HCT116 (cell line): ENCODE data around the gene LSAMP. TPM values are rescaled to one million over a fixed set of nuclear protein-coding genes. Genes with fewer than 3 reads are reported as not detected.

Source experiments
- ATAC-seq: fragments of 200-7000 bp; cut with Tn5 transposase; 2 replicates; pipeline ENCODE4 v1.9.1; 2020; ENCODE audit warnings: mild to moderate bottlenecking, moderate library complexity
- BruUV-seq: library from RNA; stranded (reverse); fragments of 400-500 nt; replicated peaks from 2 replicates; lab custom pipeline; 2021; lab: Mats Ljungman, UMichigan
- CTCF ChIA-PET: fragments of 300-600 bp; sonication (Branson Sonifier 250); formaldehyde crosslinking; loops from one replicate; lab custom pipeline; 2021; ENCODE audit warnings: antibody characterized with exemption; lab: Charles Lee
- POLR2A ChIA-PET: fragments of 300-600, 350-600 bp; sonication (Branson Sonifier 250); formaldehyde crosslinking; loops from one replicate; lab custom pipeline; 2021; ENCODE audit warnings: antibody characterized with exemption; lab: Charles Lee
- RAD21 ChIA-PET, 2 experiments: fragments of 300-600 bp; sonication (Branson Sonifier 250); formaldehyde crosslinking; loops; one replicate each; lab custom pipeline; 2023; ENCODE audit warnings: low total read pairs in 2 of 2; ENCODE audit not compliant: uncharacterized antibody in 2 of 2, unreplicated experiment in 2 of 2, low non-redundant PET in 1 of 2; lab: Charles Lee
- DNase-seq: peaks from one replicate; pipeline ENCODE4 v3.0.0-alpha.2; 2010; ENCODE audit warnings: low read depth, low spot score
- H2AFZ ChIP-seq: fragments of 200-600 bp; shearing (Covaris generic), sonication (generic); 2 replicates; pipeline ENCODE4 v1.6.1; 2017; ENCODE audit warnings: low read depth, mixed run types, mixed read lengths, antibody characterized with exemption, low read length; ENCODE audit not compliant: poor library complexity, severe bottlenecking
- H3K27ac ChIP-seq: 2 replicates; pipeline ENCODE4 v1.5.1; 2012; ENCODE audit warnings: low read depth, low read length
- H3K27me3 ChIP-seq: fragments of 200-600 bp; sonication (generic); 2 replicates; pipeline ENCODE4 v1.6.1; 2016; ENCODE audit warnings: mixed run types, low read length, mixed read lengths; ENCODE audit not compliant: insufficient read depth
- H3K36me3 ChIP-seq, 2 experiments: fragments of 200-500 bp in 1 of 2; fragments of 200-600 bp in 1 of 2; sonication (Bioruptor generic) in 1 of 2; sonication (generic) in 1 of 2; 2 replicates each; pipeline versions ENCODE4 v1.5.1 to v1.6.1; 2014 to 2016; ENCODE audit warnings: low read length in 2 of 2, inconsistent platforms in 1 of 2, mixed read lengths in 1 of 2, mixed run types in 1 of 2; ENCODE audit not compliant: insufficient read depth in 2 of 2, control insufficient read depth in 1 of 2
- H3K4me1 ChIP-seq, 2 experiments: fragments of 200-600 bp in 1 of 2; sonication (generic) in 1 of 2; 2 replicates each; pipeline versions ENCODE4 v1.5.1 to v1.6.1; 2012 to 2017; ENCODE audit warnings: low read length in 2 of 2, inconsistent platforms in 1 of 2, mild to moderate bottlenecking in 1 of 2, mixed read lengths in 1 of 2, mixed run types in 1 of 2, moderate library complexity in 1 of 2; ENCODE audit not compliant: insufficient read depth in 2 of 2, control insufficient read depth in 1 of 2
- H3K4me2 ChIP-seq: fragments of 200-600 bp; sonication (generic); 2 replicates; pipeline ENCODE4 v1.6.1; 2017; ENCODE audit warnings: mixed run types, low read length, mixed read lengths
- H3K4me3 ChIP-seq, 2 experiments: fragments of 200-600 bp in 1 of 2; sonication (generic) in 1 of 2; replicated peaks in 1 of 2; 2 replicates each; pipeline ENCODE4 v1.5.1; 2011 to 2016; ENCODE audit warnings: low read length in 2 of 2, control low read depth in 1 of 2, low read depth in 1 of 2, mild to moderate bottlenecking in 1 of 2, mixed read lengths in 1 of 2, mixed run types in 1 of 2
- H3K79me2 ChIP-seq: fragments of 200-600 bp; sonication (generic); 2 replicates; pipeline ENCODE4 v1.6.1; 2017; ENCODE audit warnings: mild to moderate bottlenecking, mixed run types, low read length, moderate library complexity, mixed read lengths; ENCODE audit not compliant: insufficient read depth
- H3K9ac ChIP-seq: fragments of 200-600 bp; sonication (generic); 2 replicates; pipeline ENCODE4 v1.6.1; 2016; ENCODE audit warnings: low read length, mixed read lengths
- H3K9me2 ChIP-seq: fragments of 200-600 bp; sonication (generic), shearing (Covaris generic); 2 replicates; pipeline ENCODE4 v1.6.1; 2017; ENCODE audit warnings: mixed run types, mild to moderate bottlenecking, moderate library complexity; ENCODE audit not compliant: insufficient read depth
- H3K9me3 ChIP-seq, 2 experiments: fragments of 200-500 bp in 1 of 2; fragments of 200-600 bp in 1 of 2; sonication (Bioruptor generic) in 1 of 2; sonication (generic) in 1 of 2; 2 replicates each; pipeline ENCODE4 v1.6.1; 2014 to 2017; ENCODE audit warnings: low read length in 2 of 2, mixed read lengths in 2 of 2, inconsistent platforms in 1 of 2, low read depth in 1 of 2, mild to moderate bottlenecking in 1 of 2, mixed run types in 1 of 2, moderate library complexity in 1 of 2; ENCODE audit not compliant: control insufficient read depth in 1 of 2, insufficient read depth in 1 of 2
- H4K20me1 ChIP-seq: fragments of 200-600 bp; sonication (generic), shearing (Covaris generic); 2 replicates; pipeline ENCODE4 v1.6.1; 2017; ENCODE audit warnings: mixed run types, mild to moderate bottlenecking, moderate library complexity; ENCODE audit not compliant: insufficient read depth
- CBX3 ChIP-seq: IDR thresholded peaks from 2 replicates; pipeline ENCODE4 v1.6.1; 2012; ENCODE audit warnings: low read depth
- EGR1 ChIP-seq: IDR thresholded peaks from 2 replicates; pipeline ENCODE4 v1.6.1; 2012; ENCODE audit warnings: low read depth
- ELF1 ChIP-seq: IDR thresholded peaks from 2 replicates; pipeline ENCODE4 v1.6.1; 2012; ENCODE audit warnings: low read depth, borderline replicate concordance
- FOSL1 ChIP-seq: IDR thresholded peaks from 2 replicates; pipeline ENCODE4 v1.6.1; 2012; ENCODE audit warnings: low read depth
- JUND ChIP-seq: IDR thresholded peaks from 2 replicates; pipeline ENCODE4 v1.6.1; 2012
- POLR2A ChIP-seq: IDR thresholded peaks from 2 replicates; pipeline ENCODE4 v1.7.0; 2011; ENCODE audit warnings: borderline replicate concordance; ENCODE audit not compliant: insufficient read depth, insufficient read length; ENCODE audit errors: extremely low read depth
- POLR2AphosphoS5 ChIP-seq: IDR thresholded peaks from 2 replicates; pipeline ENCODE4 v1.6.1; 2011; ENCODE audit warnings: mild to moderate bottlenecking, low read depth, low read length, moderate library complexity
- RAD21 ChIP-seq: IDR thresholded peaks from 2 replicates; pipeline ENCODE4 v1.6.1; 2012; ENCODE audit warnings: low read depth, mild to moderate bottlenecking
- SIN3A ChIP-seq: IDR thresholded peaks from 2 replicates; pipeline ENCODE4 v1.6.1; 2012; ENCODE audit warnings: low read depth
- SP1 ChIP-seq: IDR thresholded peaks from 2 replicates; pipeline ENCODE4 v1.6.1; 2012; ENCODE audit warnings: low read depth
- SRF ChIP-seq: IDR thresholded peaks from 2 replicates; pipeline ENCODE4 v1.6.1; 2012; ENCODE audit warnings: low read depth
- TCF7L2 ChIP-seq: IDR thresholded peaks from 2 replicates; pipeline ENCODE4 v1.7.0; 2011; ENCODE audit warnings: borderline replicate concordance, inconsistent platforms; ENCODE audit not compliant: insufficient read depth, insufficient read length; ENCODE audit errors: extremely low read depth
- intact Hi-C: fragments of 100-400 bp; cut with micrococcal nuclease; formaldehyde crosslinking; loops from 2 replicates; pipeline ENCODE4 v1.10.0; 2022
- total RNA-seq: library from RNA; stranded (reverse); gene quantifications from one replicate; pipeline ENCODE4 v1.2.1, GENCODE V29; 2021; ENCODE audit not compliant: unreplicated experiment
- TF ChIP-seq, protein P1 (sequence below), 3 experiments: fragments of 200-600 bp in 1 of 3; sonication (generic) in 1 of 3; IDR thresholded peaks in 2 of 3; conservative IDR thresholded peaks in 1 of 3; 2 replicates each; pipeline ENCODE4 v1.5.1; 2012 to 2017; ENCODE audit warnings: low read depth in 2 of 3, low read length in 2 of 3, antibody characterized with exemption in 1 of 3, borderline replicate concordance in 1 of 3, control low read depth in 1 of 3, mild to moderate bottlenecking in 1 of 3, mixed read lengths in 1 of 3, mixed run types in 1 of 3, moderate library complexity in 1 of 3; ENCODE audit not compliant: insufficient read depth in 1 of 3

The LSAMP gene
- total RNA-seq, 1 experiment from 2014 or later: 0.25 TPM

- Histone ChIP-seq H3K9me3 (no peaks in the 10 kb centered on the region), H3K9me2 (no peaks in the 10 kb centered on the region), H3K27ac (no peak overlapping the region), H3K79me2 (no peaks in the 10 kb centered on the region), H4K20me1 (no peaks in the 10 kb centered on the region), H3K4me1 (no peaks in the 10 kb centered on the region), H3K4me3 (no peak overlapping the region), H3K4me2 (no peak overlapping the region), H2AFZ (no peak overlapping the region), H3K9ac (no peak overlapping the region), H3K27me3 (peaks cover 42% of the 10 kb centered on the region), H3K36me3 (no peaks in the 10 kb centered on the region)
- no peak for DNase-seq
- POLR2A ChIA-PET: no interaction called here
- intact Hi-C loops: no loop called here
- RAD21 ChIA-PET: no interaction called here
- no TSS peak for BruUV-seq
- no peak for TF ChIP-seq EGR1
- no peak for TF ChIP-seq JUND
- no peak for TF ChIP-seq SRF
- TF ChIP-seq CBX3: no peak
- TF ChIP-seq ELF1: no peak
- no peak for TF ChIP-seq RAD21
- no peak for TF ChIP-seq SP1
- no peak for TF ChIP-seq SIN3A
- TF ChIP-seq FOSL1: no peak
- ATAC-seq: no peak
- CTCF ChIA-PET: interaction anchor here (1.7 kb wide), 1 partner anchor 8 kb away, joined by 5 read pairs; no protein-coding TSS in a partner anchor
Measured at GRCh38 chr3:115930922-115931321, 514.4 kb downstream of the LSAMP start.

- TF ChIP-seq ELF1 (no peak), TCF7L2 (no peak), POLR2A (no peak), RAD21 (no peak), POLR2AphosphoS5 (no peak)
- TF ChIP-seq, protein P1, sequence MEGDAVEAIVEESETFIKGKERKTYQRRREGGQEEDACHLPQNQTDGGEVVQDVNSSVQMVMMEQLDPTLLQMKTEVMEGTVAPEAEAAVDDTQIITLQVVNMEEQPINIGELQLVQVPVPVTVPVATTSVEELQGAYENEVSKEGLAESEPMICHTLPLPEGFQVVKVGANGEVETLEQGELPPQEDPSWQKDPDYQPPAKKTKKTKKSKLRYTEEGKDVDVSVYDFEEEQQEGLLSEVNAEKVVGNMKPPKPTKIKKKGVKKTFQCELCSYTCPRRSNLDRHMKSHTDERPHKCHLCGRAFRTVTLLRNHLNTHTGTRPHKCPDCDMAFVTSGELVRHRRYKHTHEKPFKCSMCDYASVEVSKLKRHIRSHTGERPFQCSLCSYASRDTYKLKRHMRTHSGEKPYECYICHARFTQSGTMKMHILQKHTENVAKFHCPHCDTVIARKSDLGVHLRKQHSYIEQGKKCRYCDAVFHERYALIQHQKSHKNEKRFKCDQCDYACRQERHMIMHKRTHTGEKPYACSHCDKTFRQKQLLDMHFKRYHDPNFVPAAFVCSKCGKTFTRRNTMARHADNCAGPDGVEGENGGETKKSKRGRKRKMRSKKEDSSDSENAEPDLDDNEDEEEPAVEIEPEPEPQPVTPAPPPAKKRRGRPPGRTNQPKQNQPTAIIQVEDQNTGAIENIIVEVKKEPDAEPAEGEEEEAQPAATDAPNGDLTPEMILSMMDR (IDR thresholded peaks at IDR 0.05 in 2 of 3, conservative IDR thresholded peaks at IDR 0.05 in 1 of 3; ENCODE audit: borderline replicate concordance in 1 of 3, insufficient read depth in 1 of 3, low read depth in 2 of 3, low read length in 2 of 3): no peak
- no peaks in the 10 kb centered on the region for H3K36me3 ChIP-seq
- no peaks in the 10 kb centered on the region for H3K79me2 ChIP-seq
- no peak overlapping the region for H3K4me2 ChIP-seq
- no peaks in the 10 kb centered on the region for H4K20me1 ChIP-seq
- no peak overlapping the region for H3K9ac ChIP-seq
- no peak overlapping the region for H3K27ac ChIP-seq
- H3K9me2 ChIP-seq: no peaks in the 10 kb centered on the region
- BruUV-seq: no TSS peak
- RAD21 ChIA-PET: no interaction called here
- H2AFZ ChIP-seq: no peak overlapping the region
- no peak for DNase-seq
- no peak for ATAC-seq
- no peak overlapping the region for H3K4me3 ChIP-seq
- POLR2A ChIA-PET: no interaction called here
- peaks cover 42% of the 10 kb centered on the region for H3K27me3 ChIP-seq
- H3K4me1 ChIP-seq: no peaks in the 10 kb centered on the region
- H3K9me3 ChIP-seq: no peaks in the 10 kb centered on the region
- CTCF ChIA-PET: no interaction called here
- intact Hi-C loops: no loop called here
Measured at GRCh38 chr3:115930168-115930567, 515.1 kb downstream of the LSAMP start.
